ENCODE data around the gene TNNI3. TPM values are rescaled to one million over a fixed set of nuclear protein-coding genes. Genes with fewer than 3 reads are reported as not detected.

The TNNI3 gene
- total and polyA plus RNA-seq, 2 experiments from 2014 or later = 64.5 to 85.5 TPM

- no peak for TF ChIP-seq CTCF (IDR thresholded peaks at IDR 0.05; ENCODE audit: low read depth, low read length)
- H3K4me1 ChIP-seq (ENCODE audit: low read depth) = peaks cover 19% of the 10 kb centered on the region
- no peaks in the 10 kb centered on the region for H3K36me3 ChIP-seq
- peak; percentile 19 to 71 for DNase-seq (ENCODE audit: low read depth in 1 of 2, low spot score in 1 of 2)
- no peaks in the 10 kb centered on the region for H3K9me3 ChIP-seq (ENCODE audit: low read depth)
- peak overlapping the region; percentile 44 for H3K4me3 ChIP-seq
- no peaks in the 10 kb centered on the region for H3K27me3 ChIP-seq
- no peak overlapping the region for H3K27ac ChIP-seq
Measured at GRCh38 chr19:55118401-55118991, 39.0 kb downstream of the TNNI3 start.

- DNase-seq (ENCODE audit: low read depth in 1 of 2, low spot score in 1 of 2) = peak; percentile 99
- TF ChIP-seq CTCF (IDR thresholded peaks at IDR 0.05; ENCODE audit: low read depth, low read length) = no peak
- H3K36me3 ChIP-seq = no peaks in the 10 kb centered on the region
- H3K4me3 ChIP-seq = peak overlapping the region; percentile 44
- peaks cover 23% of the 10 kb centered on the region for H3K4me1 ChIP-seq (ENCODE audit: low read depth)
- no peak overlapping the region for H3K27ac ChIP-seq
- no peaks in the 10 kb centered on the region for H3K27me3 ChIP-seq
- no peaks in the 10 kb centered on the region for H3K9me3 ChIP-seq (ENCODE audit: low read depth)
Measured at GRCh38 chr19:55117663-55118391, 39.7 kb downstream of the TNNI3 start.

- DNase-seq (ENCODE audit: low read depth in 1 of 2, low spot score in 1 of 2) = peak in 1 of 2 donors; percentile 64
- peak within 1 kb of the TSS; percentile 26 for H3K27ac ChIP-seq
- H3K4me3 ChIP-seq = peak within 1 kb of the TSS; percentile 62
Measured at GRCh38 chr19:55116859-55117662, 40.5 kb downstream of the TNNI3 start, which contains the start of gene PPP1R12C. PPP1R12C (minus strand) TSS chr19:55117637; CDS start chr19:55117543, 94 bp downstream.

GRCh38 chr19:55116232-55116858, 41.2 kb downstream of the TNNI3 start:
- no peak overlapping the region for H3K27ac ChIP-seq
- peak in 1 of 2 donors; percentile 73 for DNase-seq (ENCODE audit: low read depth in 1 of 2, low spot score in 1 of 2)
- peak overlapping the region; percentile 62 for H3K4me3 ChIP-seq
- TF ChIP-seq CTCF (IDR thresholded peaks at IDR 0.05; ENCODE audit: low read depth, low read length) = no peak
- peaks cover 23% of the 10 kb centered on the region for H3K4me1 ChIP-seq (ENCODE audit: low read depth)
- no peaks in the 10 kb centered on the region for H3K9me3 ChIP-seq (ENCODE audit: low read depth)
- no peaks in the 10 kb centered on the region for H3K36me3 ChIP-seq
- H3K27me3 ChIP-seq = no peaks in the 10 kb centered on the region

More at GRCh38 chr19:55116859-55117662, 40.5 kb downstream of the TNNI3 start, which contains the start of gene PPP1R12C:
- Histone ChIP-seq H3K9me3 (ENCODE audit: low read depth) (no peaks in the 10 kb centered on the region), H3K36me3 (no peaks in the 10 kb centered on the region), H3K27me3 (no peaks in the 10 kb centered on the region), H3K4me1 (ENCODE audit: low read depth) (peaks cover 23% of the 10 kb centered on the region)
- no peak for TF ChIP-seq CTCF (IDR thresholded peaks at IDR 0.05; ENCODE audit: low read depth, low read length)

- H3K4me1 ChIP-seq (ENCODE audit: low read depth) = peaks cover 23% of the 10 kb centered on the region
Measured at GRCh38 chr19:55115446-55116065, 42.0 kb downstream of the TNNI3 start.

More at GRCh38 chr19:55115446-55116065, 42.0 kb downstream of the TNNI3 start:
- peak in 1 of 2 donors; percentile 65 for DNase-seq (ENCODE audit: low read depth in 1 of 2, low spot score in 1 of 2)
- Histone ChIP-seq H3K36me3 (no peaks in the 10 kb centered on the region), H3K27me3 (no peaks in the 10 kb centered on the region), H3K4me3 (peak overlapping the region; percentile 62), H3K27ac (no peak overlapping the region), H3K9me3 (ENCODE audit: low read depth) (no peaks in the 10 kb centered on the region)
- no peak for TF ChIP-seq CTCF (IDR thresholded peaks at IDR 0.05; ENCODE audit: low read depth, low read length)

Measured in cardiac muscle cell (in vitro differentiated cells and primary cell).